Effector memory CD4-positive, alpha-beta T cell (primary cell): ENCODE results near the gene PRKAR1B.
"Not testable (repeated sequence)": the region's sequence is repeated elsewhere in the genome, so short reads cannot be mapped to it uniquely, and the experiment has no call there.

Experiments
- DNase-seq, 3 donors: peaks; one replicate each; pipeline ENCODE4 v3.0.0-alpha.2; 2020
- H3K27ac ChIP-seq: 2 replicates; pipeline ENCODE4 v1.7.0; 2013; ENCODE audit warnings: mild to moderate bottlenecking, low read length, moderate library complexity; ENCODE audit not compliant: insufficient read depth, poor library complexity, severe bottlenecking
- H3K27me3 ChIP-seq: replicated peaks from 2 replicates; pipeline ENCODE4 v1.7.0; 2013; ENCODE audit warnings: mild to moderate bottlenecking, low read length; ENCODE audit not compliant: insufficient read depth, control insufficient read depth, poor library complexity, severe bottlenecking
- H3K36me3 ChIP-seq: 2 replicates; pipeline ENCODE4 v1.7.0; 2013; ENCODE audit warnings: mild to moderate bottlenecking, low read length, moderate library complexity; ENCODE audit not compliant: control insufficient read depth, insufficient read depth
- H3K4me1 ChIP-seq: 2 replicates; pipeline ENCODE4 v1.7.0; 2013; ENCODE audit warnings: low read length, mild to moderate bottlenecking; ENCODE audit not compliant: control insufficient read depth, insufficient read depth, poor library complexity, severe bottlenecking
- H3K4me3 ChIP-seq: 2 replicates; pipeline ENCODE4 v1.7.0; 2013; ENCODE audit warnings: low read length, low read depth, mild to moderate bottlenecking; ENCODE audit not compliant: insufficient read depth, poor library complexity, severe bottlenecking
- H3K9me3 ChIP-seq: 2 replicates; pipeline ENCODE4 v1.7.0; 2013; ENCODE audit warnings: mild to moderate bottlenecking, low read length, moderate library complexity; ENCODE audit not compliant: control insufficient read depth

The PRKAR1B gene

GRCh38 chr7:552151-552867, 174.8 kb downstream of the PRKAR1B start:
- DNase-seq, H3K27ac ChIP-seq, H3K4me3 ChIP-seq, H3K36me3 ChIP-seq, H3K9me3 ChIP-seq, H3K27me3 ChIP-seq, H3K4me1 ChIP-seq: not testable (repeated sequence)

GRCh38 chr7:551615-551970, 175.5 kb downstream of the PRKAR1B start:
- H3K27ac ChIP-seq, H3K4me1 ChIP-seq, DNase-seq, H3K27me3 ChIP-seq, H3K36me3 ChIP-seq, H3K4me3 ChIP-seq, H3K9me3 ChIP-seq: not testable (repeated sequence)

- Histone ChIP-seq H3K9me3 (no peaks in the 10 kb centered on the region), H3K36me3 (no peaks in the 10 kb centered on the region), H3K4me1 (no peaks in the 10 kb centered on the region), H3K4me3 (no peak overlapping the region), H3K27ac (no peak overlapping the region), H3K27me3 (no peaks in the 10 kb centered on the region)
- DNase-seq: no peak
Measured at GRCh38 chr7:550881-551614, 176.0 kb downstream of the PRKAR1B start.

- Histone ChIP-seq H3K36me3 (no peaks in the 10 kb centered on the region), H3K9me3 (no peaks in the 10 kb centered on the region), H3K27me3 (no peaks in the 10 kb centered on the region), H3K4me1 (no peaks in the 10 kb centered on the region), H3K4me3 (no peak overlapping the region), H3K27ac (no peak overlapping the region)
- no peak for DNase-seq
Measured at GRCh38 chr7:549891-550625, 177.0 kb downstream of the PRKAR1B start.

- Histone ChIP-seq H3K36me3 (no peaks in the 10 kb centered on the region), H3K4me3 (no peak overlapping the region), H3K9me3 (no peaks in the 10 kb centered on the region), H3K4me1 (no peaks in the 10 kb centered on the region), H3K27ac (no peak overlapping the region), H3K27me3 (no peaks in the 10 kb centered on the region)
- DNase-seq: no peak
Measured at GRCh38 chr7:549066-549890, 177.8 kb downstream of the PRKAR1B start.

- Histone ChIP-seq H3K27ac (no peak overlapping the region), H3K36me3 (no peaks in the 10 kb centered on the region), H3K4me3 (no peak overlapping the region), H3K4me1 (no peaks in the 10 kb centered on the region), H3K27me3 (no peaks in the 10 kb centered on the region), H3K9me3 (no peaks in the 10 kb centered on the region)
- no peak for DNase-seq
Measured at GRCh38 chr7:548401-548800, 178.7 kb downstream of the PRKAR1B start.

- Histone ChIP-seq H3K9me3 (no peaks in the 10 kb centered on the region), H3K27ac (no peak overlapping the region), H3K4me3 (no peak overlapping the region), H3K4me1 (no peaks in the 10 kb centered on the region), H3K27me3 (no peaks in the 10 kb centered on the region), H3K36me3 (no peaks in the 10 kb centered on the region)
- DNase-seq: no peak
Measured at GRCh38 chr7:545470-545869, 181.6 kb downstream of the PRKAR1B start.

GRCh38 chr7:544338-545221, 182.5 kb downstream of the PRKAR1B start:
- no peaks in the 10 kb centered on the region for H3K4me1 ChIP-seq
- H3K36me3 ChIP-seq: no peaks in the 10 kb centered on the region
- H3K4me3 ChIP-seq: no peak overlapping the region
- no peak for DNase-seq
- no peaks in the 10 kb centered on the region for H3K9me3 ChIP-seq
- H3K27me3 ChIP-seq: no peaks in the 10 kb centered on the region
- no peak overlapping the region for H3K27ac ChIP-seq
